IMR-90 (cell line): Measurements from ENCODE around the gene TSPAN14. TPM values are rescaled to one million over a fixed set of nuclear protein-coding genes. Genes with fewer than 3 reads are reported as not detected.

ENCODE experiments used
- ATAC-seq: fragments of 200-7000 bp; cut with Tn5 transposase; 2 replicates; pipeline ENCODE4 v1.9.1; 2020; ENCODE audit warnings: low read depth, mild to moderate bottlenecking, moderate library complexity
- BruUV-seq: library from RNA; stranded (reverse); fragments of 400-500 nt; replicated peaks from 2 replicates; lab custom pipeline; 2021; lab: Mats Ljungman, UMichigan
- CTCF ChIA-PET: fragments of 300-600 bp; formaldehyde crosslinking; extraction: SDS; loops from one replicate; lab custom pipeline; 2021; ENCODE audit warnings: antibody characterized with exemption; lab: Yijun Ruan, JAX
- POLR2A ChIA-PET: fragments of 300-600 bp; sonication (Branson Sonifier 250); formaldehyde crosslinking; loops from one replicate; lab custom pipeline; 2022; ENCODE audit warnings: antibody characterized with exemption; ENCODE audit not compliant: unreplicated experiment; lab: Charles Lee
- DNase-seq: peaks from one replicate; pipeline ENCODE4 v3.0.0; 2013
- H2AFZ ChIP-seq: replicated peaks from 2 replicates; pipeline ENCODE3; 2013; ENCODE audit warnings: low read length, mild to moderate bottlenecking; ENCODE audit not compliant: poor library complexity
- H2AK5ac ChIP-seq: 2 replicates; pipeline ENCODE4 v1.6.1; 2013; ENCODE audit warnings: low read depth, low read length, inconsistent platforms
- H2AK9ac ChIP-seq: replicated peaks from 2 replicates; pipeline ENCODE3; 2013; ENCODE audit warnings: mild to moderate bottlenecking, low read depth, low read length, moderate library complexity; ENCODE audit not compliant: poor library complexity
- H2BK120ac ChIP-seq: 2 replicates; pipeline ENCODE4 v1.6.1; 2013; ENCODE audit warnings: low read depth, low read length, inconsistent platforms
- H2BK15ac ChIP-seq: 3 replicates; pipeline ENCODE4 v1.6.1; 2013; ENCODE audit warnings: low read depth, low read length, inconsistent platforms
- H2BK20ac ChIP-seq: 2 replicates; pipeline ENCODE4 v1.6.1; 2013; ENCODE audit warnings: low read depth, mild to moderate bottlenecking, inconsistent platforms, low read length, moderate library complexity
- H2BK5ac ChIP-seq: 2 replicates; pipeline ENCODE4 v1.6.1; 2013; ENCODE audit warnings: mild to moderate bottlenecking, low read depth, low read length, inconsistent platforms; ENCODE audit not compliant: poor library complexity, severe bottlenecking
- H3K14ac ChIP-seq: replicated peaks from 2 replicates; pipeline ENCODE4 v1.6.1; 2013; ENCODE audit warnings: low read depth, low read length, inconsistent platforms
- H3K18ac ChIP-seq: 2 replicates; pipeline ENCODE4 v1.6.1; 2013; ENCODE audit warnings: low read depth, low read length, control low read depth
- H3K23ac ChIP-seq: 2 replicates; pipeline ENCODE4 v1.6.1; 2013; ENCODE audit warnings: low read depth, low read length, inconsistent platforms
- H3K27ac ChIP-seq: 2 replicates; pipeline ENCODE4 v1.5.1; 2013; ENCODE audit warnings: mild to moderate bottlenecking, control low read depth, low read length; ENCODE audit not compliant: insufficient read depth
- H3K27me3 ChIP-seq: 2 replicates; pipeline ENCODE4 v1.6.1; 2013; ENCODE audit warnings: low read length; ENCODE audit not compliant: control insufficient read depth, insufficient read depth
- H3K36me3 ChIP-seq: 2 replicates; pipeline ENCODE4 v1.6.1; 2013; ENCODE audit warnings: low read length, mixed read lengths; ENCODE audit not compliant: control insufficient read depth, insufficient read depth
- H3K4ac ChIP-seq: 2 replicates; pipeline ENCODE4 v1.6.1; 2013; ENCODE audit warnings: low read depth, low read length, inconsistent platforms
- H3K4me1 ChIP-seq: 2 replicates; pipeline ENCODE4 v1.6.1; 2013; ENCODE audit warnings: low read length, mixed read lengths; ENCODE audit not compliant: control insufficient read depth, insufficient read depth
- H3K4me2 ChIP-seq: 2 replicates; pipeline ENCODE4 v1.6.1; 2013; ENCODE audit warnings: low read depth, mild to moderate bottlenecking, control low read depth, low read length, moderate library complexity
- H3K4me3 ChIP-seq: 2 replicates; pipeline ENCODE4 v1.5.1; 2013; ENCODE audit warnings: low read depth, mild to moderate bottlenecking, control low read depth, low read length, moderate library complexity; ENCODE audit not compliant: insufficient read depth
- H3K56ac ChIP-seq: 2 replicates; pipeline ENCODE4 v1.6.1; 2013; ENCODE audit warnings: low read length, inconsistent platforms; ENCODE audit not compliant: insufficient read depth; ENCODE audit errors: extremely low read depth
- H3K79me1 ChIP-seq, 2 experiments: 2 replicates each; pipeline ENCODE4 v1.6.1; 2013; ENCODE audit warnings: low read length in 2 of 2, inconsistent platforms in 1 of 2, low read depth in 1 of 2
- H3K9ac ChIP-seq: 2 replicates; pipeline ENCODE4 v1.6.1; 2013; ENCODE audit warnings: low read depth, low read length, control low read depth
- H3K9me1 ChIP-seq: 2 replicates; pipeline ENCODE4 v1.6.1; 2013; ENCODE audit warnings: low read length, inconsistent platforms; ENCODE audit not compliant: insufficient read depth
- H3K9me3 ChIP-seq: 2 replicates; pipeline ENCODE4 v1.6.1; 2013; ENCODE audit warnings: low read length; ENCODE audit not compliant: control insufficient read depth, insufficient read depth
- H4K20me1 ChIP-seq: 2 replicates; pipeline ENCODE4 v1.6.1; 2013; ENCODE audit warnings: low read length, inconsistent platforms; ENCODE audit not compliant: insufficient read depth
- H4K5ac ChIP-seq: 2 replicates; pipeline ENCODE4 v1.6.1; 2013; ENCODE audit warnings: mild to moderate bottlenecking, low read depth, low read length, control low read depth
- H4K8ac ChIP-seq, 2 experiments: 2 replicates each; pipeline ENCODE4 v1.6.1; 2013; ENCODE audit warnings: low read depth in 2 of 2, low read length in 2 of 2, control low read depth in 1 of 2, inconsistent platforms in 1 of 2
- H4K91ac ChIP-seq: 2 replicates; pipeline ENCODE4 v1.6.1; 2013; ENCODE audit warnings: low read depth, low read length, inconsistent platforms; ENCODE audit not compliant: insufficient read depth
- CHD1 ChIP-seq: IDR thresholded peaks from 2 replicates; pipeline ENCODE4 v1.6.1; 2012; ENCODE audit warnings: low read depth, low read length, improper control_type of control experiment
- CTCF ChIP-seq: conservative IDR thresholded peaks from 2 replicates; pipeline ENCODE4 v1.5.1; 2012; ENCODE audit warnings: mild to moderate bottlenecking, low read depth, low read length, improper control_type of control experiment
- MAFK ChIP-seq: IDR thresholded peaks from 2 replicates; pipeline ENCODE4 v1.6.1; 2012; ENCODE audit warnings: low read depth, low read length, improper control_type of control experiment
- MAZ ChIP-seq: IDR thresholded peaks from 2 replicates; pipeline ENCODE4 v1.6.1; 2012; ENCODE audit warnings: low read depth, mild to moderate bottlenecking, low read length, improper control_type of control experiment, moderate library complexity, borderline replicate concordance
- MXI1 ChIP-seq: IDR thresholded peaks from 2 replicates; pipeline ENCODE4 v1.6.1; 2012; ENCODE audit warnings: low read depth, mild to moderate bottlenecking, low read length, moderate library complexity, borderline replicate concordance
- NFE2L2 ChIP-seq: fragments of 150-350 bp; IDR thresholded peaks from 2 replicates; pipeline ENCODE4 v1.6.1; 2016; ENCODE audit warnings: low read depth, mild to moderate bottlenecking, low read length
- POLR2A ChIP-seq: IDR thresholded peaks from 2 replicates; pipeline ENCODE4 v1.6.1; 2012; ENCODE audit warnings: mild to moderate bottlenecking, low read depth, low read length
- RAD21 ChIP-seq: IDR thresholded peaks from 2 replicates; pipeline ENCODE4 v1.6.1; 2012; ENCODE audit warnings: low read length, improper control_type of control experiment
- RCOR1 ChIP-seq: IDR thresholded peaks from 2 replicates; pipeline ENCODE4 v1.6.1; 2012; ENCODE audit warnings: mild to moderate bottlenecking, low read length, improper control_type of control experiment; ENCODE audit not compliant: insufficient replicate concordance
- RFX5 ChIP-seq: IDR thresholded peaks from 2 replicates; pipeline ENCODE4 v1.8.0; 2012; ENCODE audit warnings: low read depth, mild to moderate bottlenecking, low read length, moderate library complexity
- SMC3 ChIP-seq: fragments of 150-350 bp; IDR thresholded peaks from 2 replicates; pipeline ENCODE4 v1.6.1; 2016; ENCODE audit warnings: low read depth, mild to moderate bottlenecking, antibody characterized with exemption, low read length, moderate library complexity
- WGBS, 2 experiments: methylation state at CpG; one replicate each; pipeline versions ENCODE4 v1.1.5 to v1.1.7; 2013; ENCODE audit warnings: missing lambda C conversion rate in 2 of 2; ENCODE audit not compliant: insufficient read length in 1 of 2; ENCODE audit errors: extremely low coverage in 2 of 2; 5-methylcytosine and 5-hydroxymethylcytosine counted together
- dilution Hi-C: fragments of 300-500 bp; cut with HindIII; formaldehyde crosslinking; loops from one replicate; pipeline ENCODE4 v1.14.3; 2018; ENCODE audit warnings: low sequenced_read_pairs; ENCODE audit not compliant: unreplicated experiment
- in situ Hi-C: fragments of 300-500 bp; cut with MboI; formaldehyde crosslinking; loops from 3 replicates; pipeline ENCODE4 v1.14.3; 2019; ENCODE audit warnings: low sequenced_read_pairs, inconsistent platforms, mixed read lengths
- intact Hi-C: fragments of 100-400 bp; cut with micrococcal nuclease; formaldehyde crosslinking; loops from 2 replicates; pipeline ENCODE4 v1.10.0; 2022
- polyA plus RNA-seq, 3 experiments: library from polyadenylated mRNA; depleted of rRNA; stranded (reverse); fragments of >200 nt; gene quantifications; 2 replicates each; pipeline ENCODE4 v1.2.3, GENCODE V29; 2012; ENCODE audit warnings: low replicate concordance in 1 of 3
- total RNA-seq: library from RNA; depleted of rRNA; stranded (reverse); fragments of >200 nt; gene quantifications from 2 replicates; pipeline ENCODE4 v1.2.3, GENCODE V29; 2012
- TF ChIP-seq, protein P1 (sequence below): fragments of 150-350 bp; IDR thresholded peaks from 2 replicates; pipeline ENCODE4 v1.6.1; 2016; ENCODE audit warnings: low read depth, mild to moderate bottlenecking, low read length, moderate library complexity, borderline replicate concordance
- TF ChIP-seq, protein P2 (sequence below): fragments of 150-350 bp; IDR thresholded peaks from 2 replicates; pipeline ENCODE4 v1.6.1; 2017; ENCODE audit warnings: mild to moderate bottlenecking, antibody characterized with exemption, low read length, low read depth

Gene TSPAN14
- total and polyA plus RNA-seq, 2 of the 4 experiments (the other 2 are of a cell fraction): 18.5 to 43.0 TPM

DNA sequence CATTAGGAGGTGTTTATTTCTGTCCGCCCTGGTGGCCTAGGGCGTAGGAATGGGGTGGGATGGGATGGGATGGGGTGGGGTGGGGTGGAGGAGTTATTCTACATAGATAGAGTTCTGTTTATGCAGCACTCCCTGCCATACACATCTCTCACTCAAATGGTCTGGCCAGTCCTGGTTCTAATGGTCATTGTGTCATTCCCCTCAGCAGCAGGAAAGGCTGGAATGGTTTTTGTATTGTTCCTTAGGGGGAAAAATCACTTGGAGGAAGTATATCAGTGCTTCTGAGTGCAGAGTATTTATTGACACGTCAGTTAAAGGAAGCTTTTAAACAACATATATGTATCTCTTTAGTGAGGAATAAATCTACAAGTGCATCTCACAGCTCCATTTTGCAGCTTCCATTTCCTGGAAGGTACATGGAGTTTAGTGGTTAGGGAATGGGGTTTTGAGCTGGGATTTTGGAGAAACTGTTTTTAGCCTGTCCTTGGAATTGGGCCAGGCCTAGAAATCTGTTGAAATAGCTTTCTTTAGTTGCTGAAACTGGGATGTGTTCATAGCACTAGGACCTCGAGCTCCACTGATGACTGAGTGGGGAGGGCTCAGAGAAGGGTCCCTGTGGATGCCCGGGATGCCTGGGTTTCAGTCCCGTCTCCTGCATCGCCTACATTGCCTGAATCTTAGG, 8.3 kb downstream of the TSPAN14 start:
- dilution Hi-C loops: no loop called here
- ATAC-seq (no peak), DNase-seq (peak; percentile 34)
- H3K4me2 ChIP-seq: peak overlapping the region; percentile 15
- WGBS, 2 experiments: 33% methylated on average over 2 of the region's 7 CpGs; no CpG with 5 or more reads in 1 of the 2 experiments
- H3K9me3 ChIP-seq: no peaks in the 10 kb centered on the region
- H3K4me3 ChIP-seq: no peak overlapping the region
- BruUV-seq: no TSS peak
- peak overlapping the region; percentile 56; the same call in 1 of the 2 replicates for H4K5ac ChIP-seq
- intact Hi-C loops: loop anchor here (5.0 kb wide), 1 partner anchor 35 kb away; no protein-coding TSS in a partner anchor
- no peaks in the 10 kb centered on the region; the same call in 1 of the 2 replicates for H3K36me3 ChIP-seq
- peak overlapping the region; percentile 72 for H2BK5ac ChIP-seq
- no peak overlapping the region for H3K18ac ChIP-seq
- peak overlapping the region; percentile 23; the same call in 1 of the 2 replicates for H2BK20ac ChIP-seq
- no peak overlapping the region for H2AFZ ChIP-seq
- H3K9me1 ChIP-seq: peaks cover 54% of the 10 kb centered on the region
- POLR2A ChIA-PET: no interaction called here
- peaks cover 67% of the 10 kb centered on the region for H4K20me1 ChIP-seq
- in situ Hi-C loops: loop anchor here (25.0 kb wide), 1 partner anchor 300 kb away; no protein-coding TSS in a partner anchor
- H3K27ac ChIP-seq: peak overlapping the region; percentile 69; the same call in 1 of the 2 replicates
- H2BK15ac ChIP-seq: no peak overlapping the region
- peak overlapping the region; percentile 70 for H3K4ac ChIP-seq
- H2AK5ac ChIP-seq: peak overlapping the region; percentile 37; the same call in 1 of the 2 replicates
- peak overlapping the region in 1 of 2 experiments; percentile 42; a peak in 3 of 4 replicates for H4K8ac ChIP-seq
- peak overlapping the region; percentile 50; the same call in 1 of the 2 replicates for H4K91ac ChIP-seq
- peaks cover 14 to 99% of the 10 kb centered on the region in 2 experiments for H3K79me1 ChIP-seq
- CTCF ChIA-PET: interaction anchor here (0.9 to 5.1 kb wide), 2 partner anchors 17 to 43 kb away, joined by 4 to 26 read pairs; no protein-coding TSS in a partner anchor
- H2AK9ac ChIP-seq: peak overlapping the region; percentile 19
- H3K9ac ChIP-seq: peak overlapping the region; percentile 58; the same call in 1 of the 2 replicates
- no peak overlapping the region for H3K56ac ChIP-seq
- H3K27me3 ChIP-seq: no peaks in the 10 kb centered on the region
- peaks cover 50% of the 10 kb centered on the region for H3K4me1 ChIP-seq
- H2BK120ac ChIP-seq: peak overlapping the region; percentile 37; the same call in 1 of the 2 replicates
- H3K23ac ChIP-seq: peak overlapping the region; percentile 78; the same call in 1 of the 2 replicates
- peak overlapping the region; percentile 65 for H3K14ac ChIP-seq
- TF ChIP-seq POLR2A (no peak), CTCF (no peak), MXI1 (no peak), CHD1 (no peak), RFX5 (no peak), NFE2L2 (no peak), RAD21 (no peak), SMC3 (no peak), MAFK (no peak), RCOR1 (no peak), MAZ (no peak)
- TF ChIP-seq, protein P1, sequence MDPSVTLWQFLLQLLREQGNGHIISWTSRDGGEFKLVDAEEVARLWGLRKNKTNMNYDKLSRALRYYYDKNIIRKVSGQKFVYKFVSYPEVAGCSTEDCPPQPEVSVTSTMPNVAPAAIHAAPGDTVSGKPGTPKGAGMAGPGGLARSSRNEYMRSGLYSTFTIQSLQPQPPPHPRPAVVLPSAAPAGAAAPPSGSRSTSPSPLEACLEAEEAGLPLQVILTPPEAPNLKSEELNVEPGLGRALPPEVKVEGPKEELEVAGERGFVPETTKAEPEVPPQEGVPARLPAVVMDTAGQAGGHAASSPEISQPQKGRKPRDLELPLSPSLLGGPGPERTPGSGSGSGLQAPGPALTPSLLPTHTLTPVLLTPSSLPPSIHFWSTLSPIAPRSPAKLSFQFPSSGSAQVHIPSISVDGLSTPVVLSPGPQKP: no peak
- TF ChIP-seq, protein P2, sequence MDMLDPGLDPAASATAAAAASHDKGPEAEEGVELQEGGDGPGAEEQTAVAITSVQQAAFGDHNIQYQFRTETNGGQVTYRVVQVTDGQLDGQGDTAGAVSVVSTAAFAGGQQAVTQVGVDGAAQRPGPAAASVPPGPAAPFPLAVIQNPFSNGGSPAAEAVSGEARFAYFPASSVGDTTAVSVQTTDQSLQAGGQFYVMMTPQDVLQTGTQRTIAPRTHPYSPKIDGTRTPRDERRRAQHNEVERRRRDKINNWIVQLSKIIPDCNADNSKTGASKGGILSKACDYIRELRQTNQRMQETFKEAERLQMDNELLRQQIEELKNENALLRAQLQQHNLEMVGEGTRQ: no peak
